ENCODE data around the gene BCLAF1. TPM values are rescaled to one million over a fixed set of nuclear protein-coding genes. Genes with fewer than 3 reads are reported as not detected.
A peak's percentile ranks its signal among the peaks of the same experiment; 100 is the strongest.

BCLAF1 gene
- total and polyA plus RNA-seq, 9 of the 15 experiments (the other 6 are each of a cell fraction or from before 2014, with no cell fraction given): 65.4 to 286 (median 165) TPM

- TF ChIP-seq HOMEZ (CRISPR knock-in tag; IDR thresholded peaks at IDR 0.05) (no peak), ZNF239 (CRISPR knock-in tag; IDR thresholded peaks at IDR 0.05) (no peak), GABPB1 (CRISPR knock-in tag; IDR thresholded peaks at IDR 0.05) (no peak), HMGN3 (IDR thresholded peaks at IDR 0.05; ENCODE audit: borderline replicate concordance, extremely low read depth, insufficient read length, low read depth, low read length) (no peak), RAD21 (CRISPR knock-in tag; conservative IDR thresholded peaks at IDR 0.05 in 1 of 2, IDR thresholded peaks at IDR 0.05 in 1 of 2) (peak; percentile 99), CXXC5 (CRISPR knock-in tag; IDR thresholded peaks at IDR 0.05) (peak; percentile 29; the same call in 1 of the 2 replicates), ZFX (CRISPR knock-in tag; IDR thresholded peaks at IDR 0.05) (no peak), NBN (IDR thresholded peaks at IDR 0.05; ENCODE audit: low read depth) (no peak), ARID3A (IDR thresholded peaks at IDR 0.05; ENCODE audit: borderline replicate concordance, low read depth, low read length) (no peak), HMBOX1 (IDR thresholded peaks at IDR 0.05) (no peak), NFATC3 (IDR thresholded peaks at IDR 0.05) (no peak)
- TF ChIP-seq, protein P1, sequence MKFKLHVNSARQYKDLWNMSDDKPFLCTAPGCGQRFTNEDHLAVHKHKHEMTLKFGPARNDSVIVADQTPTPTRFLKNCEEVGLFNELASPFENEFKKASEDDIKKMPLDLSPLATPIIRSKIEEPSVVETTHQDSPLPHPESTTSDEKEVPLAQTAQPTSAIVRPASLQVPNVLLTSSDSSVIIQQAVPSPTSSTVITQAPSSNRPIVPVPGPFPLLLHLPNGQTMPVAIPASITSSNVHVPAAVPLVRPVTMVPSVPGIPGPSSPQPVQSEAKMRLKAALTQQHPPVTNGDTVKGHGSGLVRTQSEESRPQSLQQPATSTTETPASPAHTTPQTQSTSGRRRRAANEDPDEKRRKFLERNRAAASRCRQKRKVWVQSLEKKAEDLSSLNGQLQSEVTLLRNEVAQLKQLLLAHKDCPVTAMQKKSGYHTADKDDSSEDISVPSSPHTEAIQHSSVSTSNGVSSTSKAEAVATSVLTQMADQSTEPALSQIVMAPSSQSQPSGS (CRISPR knock-in tag; IDR thresholded peaks at IDR 0.05): no peak
- TF ChIP-seq, protein P2, sequence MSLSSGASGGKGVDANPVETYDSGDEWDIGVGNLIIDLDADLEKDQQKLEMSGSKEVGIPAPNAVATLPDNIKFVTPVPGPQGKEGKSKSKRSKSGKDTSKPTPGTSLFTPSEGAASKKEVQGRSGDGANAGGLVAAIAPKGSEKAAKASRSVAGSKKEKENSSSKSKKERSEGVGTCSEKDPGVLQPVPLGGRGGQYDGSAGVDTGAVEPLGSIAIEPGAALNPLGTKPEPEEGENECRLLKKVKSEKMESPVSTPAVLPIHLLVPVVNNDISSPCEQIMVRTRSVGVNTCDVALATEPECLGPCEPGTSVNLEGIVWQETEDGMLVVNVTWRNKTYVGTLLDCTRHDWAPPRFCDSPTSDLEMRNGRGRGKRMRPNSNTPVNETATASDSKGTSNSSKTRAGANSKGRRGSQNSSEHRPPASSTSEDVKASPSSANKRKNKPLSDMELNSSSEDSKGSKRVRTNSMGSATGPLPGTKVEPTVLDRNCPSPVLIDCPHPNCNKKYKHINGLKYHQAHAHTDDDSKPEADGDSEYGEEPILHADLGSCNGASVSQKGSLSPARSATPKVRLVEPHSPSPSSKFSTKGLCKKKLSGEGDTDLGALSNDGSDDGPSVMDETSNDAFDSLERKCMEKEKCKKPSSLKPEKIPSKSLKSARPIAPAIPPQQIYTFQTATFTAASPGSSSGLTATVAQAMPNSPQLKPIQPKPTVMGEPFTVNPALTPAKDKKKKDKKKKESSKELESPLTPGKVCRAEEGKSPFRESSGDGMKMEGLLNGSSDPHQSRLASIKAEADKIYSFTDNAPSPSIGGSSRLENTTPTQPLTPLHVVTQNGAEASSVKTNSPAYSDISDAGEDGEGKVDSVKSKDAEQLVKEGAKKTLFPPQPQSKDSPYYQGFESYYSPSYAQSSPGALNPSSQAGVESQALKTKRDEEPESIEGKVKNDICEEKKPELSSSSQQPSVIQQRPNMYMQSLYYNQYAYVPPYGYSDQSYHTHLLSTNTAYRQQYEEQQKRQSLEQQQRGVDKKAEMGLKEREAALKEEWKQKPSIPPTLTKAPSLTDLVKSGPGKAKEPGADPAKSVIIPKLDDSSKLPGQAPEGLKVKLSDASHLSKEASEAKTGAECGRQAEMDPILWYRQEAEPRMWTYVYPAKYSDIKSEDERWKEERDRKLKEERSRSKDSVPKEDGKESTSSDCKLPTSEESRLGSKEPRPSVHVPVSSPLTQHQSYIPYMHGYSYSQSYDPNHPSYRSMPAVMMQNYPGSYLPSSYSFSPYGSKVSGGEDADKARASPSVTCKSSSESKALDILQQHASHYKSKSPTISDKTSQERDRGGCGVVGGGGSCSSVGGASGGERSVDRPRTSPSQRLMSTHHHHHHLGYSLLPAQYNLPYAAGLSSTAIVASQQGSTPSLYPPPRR (CRISPR knock-in tag; IDR thresholded peaks at IDR 0.05; ENCODE audit: borderline replicate concordance): no peak
These were observed 63.5 kb downstream of the BCLAF1 start (continued) for GRCh38 chr6:136226027-136226673.
